RWPE1 (cell line): ENCODE data around the gene DNAJC11.

Experiments used
- CTCF ChIA-PET: fragments of 350-600 bp; sonication (Branson Sonifier 250); formaldehyde crosslinking; extraction: SDS; loops from one replicate; lab custom pipeline; 2021; lab: Yijun Ruan, JAX
- POLR2A ChIA-PET: fragments of 400-600 bp; formaldehyde crosslinking; extraction: SDS; loops from one replicate; lab custom pipeline; 2020; ENCODE audit warnings: antibody characterized with exemption; ENCODE audit not compliant: low non-redundant PET; lab: Yijun Ruan, JAX
- DNase-seq: peaks from one replicate; pipeline ENCODE4 v3.0.0; 2012; ENCODE audit warnings: low spot score
- H3K27ac ChIP-seq: fragments of 450-650 bp; 2 replicates; pipeline ENCODE4 v1.5.1; 2017
- TF ChIP-seq, protein P1 (sequence below): fragments of 450-650 bp; conservative IDR thresholded peaks from 2 replicates; pipeline ENCODE4 v1.5.1; 2017; ENCODE audit warnings: low read depth, mild to moderate bottlenecking

The DNAJC11 gene

DNA sequence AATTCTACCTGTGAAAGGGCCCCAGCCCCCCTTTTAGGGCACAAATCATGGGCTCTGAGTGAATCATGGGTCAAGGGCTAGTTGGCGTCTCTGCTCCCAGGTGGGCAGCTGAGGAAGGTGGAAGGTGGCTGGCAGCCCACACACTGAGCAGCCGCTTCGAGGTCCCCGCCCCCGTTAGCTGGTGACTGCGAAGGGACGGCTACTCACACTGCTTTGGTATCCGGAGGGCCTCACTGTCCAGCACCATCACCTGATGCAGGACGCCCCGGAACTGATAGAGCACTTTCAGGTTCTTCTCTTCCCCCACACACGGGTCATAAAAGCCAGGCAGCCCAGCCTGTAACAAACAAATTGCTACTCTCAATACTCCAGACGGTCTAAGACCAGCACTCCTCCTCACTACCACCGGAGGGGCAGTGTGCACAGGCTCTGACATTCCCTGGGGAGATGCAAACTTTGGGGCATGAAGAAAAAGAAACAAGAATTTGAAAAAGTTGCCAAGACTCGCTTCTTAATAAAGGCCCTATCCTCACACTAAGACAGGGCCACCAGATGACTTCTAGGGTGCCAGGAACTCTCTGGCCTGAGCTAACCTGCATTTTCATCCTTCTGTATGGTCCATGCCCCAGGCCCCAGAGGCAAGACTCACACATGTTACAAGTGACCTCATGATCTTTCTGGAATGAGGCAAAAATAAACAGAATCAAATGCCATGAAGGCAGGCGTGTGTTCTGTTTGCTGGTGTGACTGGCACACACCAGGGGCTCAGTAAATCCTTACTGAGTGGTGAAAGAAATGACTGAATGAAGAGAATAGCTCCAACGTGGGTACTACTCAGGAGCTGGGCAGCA lies 65.5 kb downstream of the DNAJC11 start:
- no peak for DNase-seq
- TF ChIP-seq, protein P1, sequence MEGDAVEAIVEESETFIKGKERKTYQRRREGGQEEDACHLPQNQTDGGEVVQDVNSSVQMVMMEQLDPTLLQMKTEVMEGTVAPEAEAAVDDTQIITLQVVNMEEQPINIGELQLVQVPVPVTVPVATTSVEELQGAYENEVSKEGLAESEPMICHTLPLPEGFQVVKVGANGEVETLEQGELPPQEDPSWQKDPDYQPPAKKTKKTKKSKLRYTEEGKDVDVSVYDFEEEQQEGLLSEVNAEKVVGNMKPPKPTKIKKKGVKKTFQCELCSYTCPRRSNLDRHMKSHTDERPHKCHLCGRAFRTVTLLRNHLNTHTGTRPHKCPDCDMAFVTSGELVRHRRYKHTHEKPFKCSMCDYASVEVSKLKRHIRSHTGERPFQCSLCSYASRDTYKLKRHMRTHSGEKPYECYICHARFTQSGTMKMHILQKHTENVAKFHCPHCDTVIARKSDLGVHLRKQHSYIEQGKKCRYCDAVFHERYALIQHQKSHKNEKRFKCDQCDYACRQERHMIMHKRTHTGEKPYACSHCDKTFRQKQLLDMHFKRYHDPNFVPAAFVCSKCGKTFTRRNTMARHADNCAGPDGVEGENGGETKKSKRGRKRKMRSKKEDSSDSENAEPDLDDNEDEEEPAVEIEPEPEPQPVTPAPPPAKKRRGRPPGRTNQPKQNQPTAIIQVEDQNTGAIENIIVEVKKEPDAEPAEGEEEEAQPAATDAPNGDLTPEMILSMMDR = no peak
- ChIA-PET CTCF (no interaction called here), POLR2A (no interaction called here)
- peak overlapping the region; percentile 53 for H3K27ac ChIP-seq

DNA sequence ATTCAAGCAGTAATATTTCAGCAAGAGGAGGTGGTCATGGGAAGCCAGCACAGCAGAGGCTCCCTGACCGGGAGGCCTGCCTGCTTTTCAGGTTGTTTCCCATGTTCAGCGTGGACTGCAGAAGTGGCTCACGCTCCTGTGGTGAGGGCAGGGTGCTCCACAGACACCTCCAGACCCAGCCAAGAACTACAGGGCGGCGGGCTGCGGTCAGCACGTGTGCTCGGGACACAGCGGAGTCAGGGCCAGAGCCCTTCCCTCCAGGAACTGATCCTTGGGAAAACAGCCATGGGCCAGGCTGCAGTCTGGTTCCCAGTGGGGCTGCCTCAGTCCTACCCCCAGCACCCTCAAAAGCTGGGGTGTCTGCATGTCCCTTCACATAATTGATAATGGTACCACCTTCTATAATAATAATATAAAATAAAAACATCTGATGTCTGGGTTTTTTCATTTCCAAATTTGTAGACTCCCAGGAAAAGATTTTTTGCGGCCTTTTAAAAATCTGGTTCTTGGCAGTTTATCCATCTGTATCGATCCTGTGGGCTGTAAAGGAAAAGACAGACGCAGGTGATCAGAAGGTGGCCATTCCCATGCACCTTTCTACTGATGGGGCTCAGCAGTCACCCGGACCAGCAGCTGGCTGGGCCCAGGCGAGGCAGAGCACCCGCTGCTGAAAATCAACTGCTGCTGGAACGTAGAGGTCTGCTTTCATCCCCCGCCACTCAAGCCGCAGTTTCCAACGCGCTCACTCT lies 66.3 kb downstream of the DNAJC11 start:
- TF ChIP-seq, protein P1 = no peak
- no peak for DNase-seq
- POLR2A ChIA-PET = no interaction called here
- CTCF ChIA-PET = interaction anchor here (0.6 to 1.1 kb wide), 5 partner anchors 10 to 289 kb away, joined by 3 to 5 read pairs (median 3); no protein-coding TSS in a partner anchor
- peak overlapping the region; percentile 53 for H3K27ac ChIP-seq

- CTCF ChIA-PET = interaction anchor here (0.6 to 1.1 kb wide), 8 partner anchors 9 to 350 kb away, joined by 3 to 5 read pairs (median 3); partner anchors contain the start of gene TNFRSF25
- peak overlapping the region; percentile 53 for H3K27ac ChIP-seq
- POLR2A ChIA-PET = no interaction called here
- DNase-seq = peak; percentile 30
- TF ChIP-seq, protein P1 = peak; percentile 54
Measured at GRCh38 chr1:6634371-6635052, 67.1 kb downstream of the DNAJC11 start.

- ChIA-PET CTCF (interaction anchor here (0.6 to 1.3 kb wide), 2 partner anchors 14 to 428 kb away, joined by 3 read pairs; no protein-coding TSS in a partner anchor), POLR2A (interaction anchor here (0.6 kb wide), 1 partner anchor 18 kb away, joined by 4 read pairs; no protein-coding TSS in a partner anchor)
- H3K27ac ChIP-seq = peak overlapping the region; percentile 53
- no peak for DNase-seq
- TF ChIP-seq, protein P1 = no peak
Measured at GRCh38 chr1:6632588-6633514, 68.8 kb downstream of the DNAJC11 start.

GRCh38 chr1:6631058-6631457 lies 70.6 kb downstream of the DNAJC11 start:
- no peak overlapping the region for H3K27ac ChIP-seq
- ChIA-PET CTCF (interaction anchor here (0.6 to 0.7 kb wide), 3 partner anchors 42 to 909 kb away, joined by 3 to 6 read pairs (median 4); no protein-coding TSS in a partner anchor), POLR2A (no interaction called here)
- no peak for DNase-seq
- TF ChIP-seq, protein P1 = no peak
